Measurements from ENCODE around the gene GPC6.

The GPC6 gene

DNA sequence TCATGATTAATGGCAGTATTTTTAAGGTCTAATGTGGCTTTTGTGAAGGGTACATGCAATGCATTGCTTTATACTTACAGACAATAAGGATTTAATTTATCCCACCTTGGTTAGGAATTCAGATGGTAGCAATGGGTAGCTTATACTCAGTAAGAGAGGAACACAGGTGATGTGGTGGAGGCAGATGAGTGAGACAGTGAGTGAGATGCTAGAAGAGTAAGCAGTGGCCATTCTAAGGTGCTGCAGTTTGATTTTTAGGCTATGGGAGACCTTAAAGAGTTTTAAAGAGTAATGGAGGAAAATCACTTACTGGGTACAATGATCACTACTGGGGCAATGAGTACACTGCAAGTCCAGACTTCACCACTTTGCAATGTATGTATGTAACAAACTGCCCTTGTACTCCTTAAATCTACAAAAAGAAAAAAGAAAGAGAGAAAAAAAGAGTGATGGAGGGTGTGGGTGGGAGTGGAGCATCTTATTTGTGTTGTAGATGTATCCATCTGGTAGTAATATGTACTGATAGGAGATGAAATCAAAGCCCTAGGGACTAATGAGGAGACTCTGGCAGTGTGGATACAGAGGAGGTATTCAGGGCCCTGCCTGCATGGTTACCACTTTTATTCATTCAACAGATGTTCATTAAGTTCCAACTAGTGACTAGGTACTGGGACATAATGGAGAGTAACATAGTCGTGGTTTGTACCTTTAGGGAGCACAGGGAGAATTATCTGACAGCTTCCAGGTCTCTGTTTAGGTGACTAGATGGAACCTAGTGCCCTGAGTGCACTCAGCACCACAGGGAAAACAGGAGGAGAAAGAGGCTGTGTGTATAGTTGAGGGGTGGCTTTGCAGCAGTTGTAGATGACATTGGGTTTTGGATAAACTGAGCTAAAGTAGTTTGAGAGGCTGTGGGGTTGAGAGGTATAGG, 99.0 kb downstream of the GPC6 start:
- no peak for DNase-seq

DNA sequence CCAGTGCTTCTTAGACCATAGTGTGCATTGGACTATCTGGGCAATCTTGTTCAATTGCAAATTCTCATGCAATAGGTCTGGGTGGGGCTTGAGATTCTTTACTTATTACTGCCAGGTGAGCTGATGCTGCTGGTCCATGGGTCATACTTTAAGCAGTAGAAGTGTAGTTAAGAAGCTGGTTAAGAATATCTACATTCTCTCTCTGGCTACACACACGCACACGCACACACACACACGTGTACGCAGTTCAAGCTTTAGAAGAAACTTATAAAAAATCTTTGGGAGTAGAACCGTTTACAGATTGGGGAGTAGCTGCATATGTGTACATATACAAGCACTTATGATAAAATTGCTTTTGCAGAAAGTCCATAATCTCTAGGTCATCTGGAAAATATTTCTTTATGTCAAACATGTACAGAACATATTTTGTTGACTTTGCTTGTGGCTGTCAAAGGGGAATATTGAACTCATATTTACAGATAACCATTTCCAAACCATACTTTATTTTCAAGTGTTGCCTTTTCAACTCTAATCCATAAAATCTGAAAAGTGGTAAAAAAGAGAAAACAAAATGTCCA, 99.7 kb downstream of the GPC6 start:
- no peak for DNase-seq

DNA sequence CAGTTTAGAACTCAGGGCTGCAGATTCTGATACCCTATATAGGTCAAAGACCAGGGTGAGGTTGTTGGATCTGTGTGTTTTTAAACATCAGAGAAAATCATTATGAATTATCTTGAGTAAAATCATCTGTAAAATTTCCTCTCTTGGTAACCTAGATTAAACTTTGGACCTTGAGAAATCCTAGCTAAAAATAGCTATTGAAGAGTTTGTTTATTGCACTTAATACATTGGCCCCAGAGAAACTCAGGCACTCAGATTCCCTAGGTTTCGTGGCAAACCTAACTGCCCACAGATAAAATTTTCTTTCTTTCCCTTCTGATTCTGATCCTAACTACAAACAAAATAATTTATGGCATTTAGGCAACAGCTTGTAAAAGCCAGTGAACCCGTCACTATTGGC, 102.3 kb downstream of the GPC6 start:
- DNase-seq = no peak

DNA sequence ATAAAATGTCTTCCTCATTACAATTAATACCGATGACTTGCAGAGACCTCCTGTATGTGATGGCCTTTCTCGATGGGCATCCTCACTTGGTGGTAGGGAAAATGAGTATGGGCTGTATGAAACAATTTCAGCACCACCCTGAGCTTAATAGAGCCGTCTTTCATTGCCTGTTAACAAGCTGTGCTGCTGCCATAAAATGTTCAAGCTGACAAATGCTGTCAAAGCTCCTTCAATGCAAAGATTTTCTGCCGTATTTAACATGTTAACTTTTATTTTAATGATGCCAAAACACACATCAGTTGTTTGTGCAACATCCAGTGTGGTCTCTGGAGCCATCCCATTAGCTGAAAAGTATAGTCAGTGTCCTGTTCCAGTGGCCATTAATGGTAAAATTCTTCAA, 110.1 kb downstream of the GPC6 start:
- DNase-seq = no peak

DNA sequence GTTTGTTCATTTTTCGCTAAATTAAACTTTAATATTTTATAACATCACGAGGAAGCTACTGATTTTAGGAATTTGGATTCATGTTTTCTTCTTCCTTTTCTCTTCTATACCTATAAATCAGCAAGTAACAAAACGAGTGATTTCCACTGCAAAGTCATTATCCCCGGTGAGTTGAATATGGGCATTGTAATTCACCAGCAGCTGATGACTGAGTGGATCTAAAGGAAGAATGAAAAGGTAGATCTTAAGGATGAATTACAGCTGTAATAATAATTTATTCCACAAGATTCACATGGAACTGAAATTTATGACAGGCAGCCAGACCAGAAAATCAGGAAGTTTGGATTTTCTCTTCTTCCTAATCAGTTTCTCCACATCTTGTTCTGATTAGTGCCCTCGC, 111.4 kb downstream of the GPC6 start:
- DNase-seq = no peak

DNA sequence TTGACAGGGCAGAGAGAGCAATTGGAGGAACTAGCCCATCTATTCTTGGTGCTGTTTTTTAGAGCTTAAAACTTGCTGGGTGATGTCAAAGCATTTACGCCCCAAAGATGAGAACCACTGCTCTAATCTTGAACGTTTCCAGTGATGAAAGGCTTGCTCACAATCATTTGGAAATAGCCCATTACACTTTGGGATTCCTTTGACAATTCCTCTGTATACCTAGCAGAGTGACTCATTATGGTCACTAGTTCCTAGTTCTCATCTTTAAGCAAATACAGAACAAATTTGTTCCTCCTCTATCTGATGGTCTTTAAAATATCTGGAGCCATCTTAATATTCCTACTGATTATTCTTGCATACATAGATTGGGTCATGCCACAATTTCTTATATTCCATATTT, 112.3 kb downstream of the GPC6 start:
- DNase-seq = no peak

DNA sequence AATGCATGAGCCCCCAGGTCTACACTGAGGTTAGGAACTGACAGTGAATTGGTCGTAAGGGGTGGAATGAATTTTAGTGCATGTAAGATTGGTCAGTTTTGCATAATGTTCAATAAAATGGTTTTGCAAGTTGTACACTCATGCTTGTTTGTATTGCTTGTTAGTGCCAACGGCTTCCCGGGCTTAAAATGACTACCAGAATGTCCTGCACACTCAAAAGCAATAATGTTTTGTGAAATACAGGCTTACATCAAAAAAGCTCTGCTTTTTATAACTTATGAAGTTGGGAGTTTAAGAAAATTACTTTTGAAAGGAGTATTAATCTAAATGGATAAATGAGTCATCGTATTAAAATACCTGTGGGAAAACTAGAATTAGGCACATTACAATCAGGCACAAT, 112.9 kb downstream of the GPC6 start:
- no peak for DNase-seq

DNA sequence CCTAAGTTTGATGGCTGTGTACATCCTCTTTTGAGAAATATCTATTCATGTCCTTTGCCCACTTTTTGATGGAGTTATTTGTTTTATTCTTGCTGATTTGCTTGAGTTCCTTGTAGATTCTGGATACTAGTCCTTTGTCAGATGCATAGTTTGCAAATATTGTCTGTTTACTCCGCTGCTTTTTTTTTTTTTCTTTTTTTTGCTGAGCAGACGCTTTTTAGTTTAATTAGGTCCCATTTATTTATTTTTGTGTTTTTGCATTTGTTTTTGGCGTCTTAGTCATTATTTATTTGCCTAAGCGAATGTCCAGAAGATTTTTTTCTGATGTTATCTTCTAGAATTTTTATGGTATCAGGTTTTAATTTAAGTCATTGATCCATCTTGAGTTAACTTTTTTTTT, 114.9 kb downstream of the GPC6 start:
- DNase-seq = no peak

DNA sequence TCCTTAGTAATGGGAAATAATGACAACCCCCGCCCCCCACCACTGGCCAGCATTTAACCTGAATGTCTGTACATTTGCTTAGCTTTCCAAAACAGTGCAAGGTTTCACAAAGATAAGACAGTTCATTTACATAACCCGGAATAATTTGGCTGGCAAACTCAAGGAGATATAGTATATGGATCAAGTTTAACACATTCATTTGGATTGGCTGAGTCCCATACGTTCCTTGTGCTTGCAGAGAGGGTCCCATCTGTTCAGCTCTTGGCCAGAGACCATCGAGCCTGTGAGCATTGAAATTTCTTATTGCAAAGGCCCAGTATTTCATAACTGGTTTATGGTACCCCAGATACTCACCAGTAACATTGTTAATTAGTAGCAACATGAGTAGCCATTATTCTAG, 116.5 kb downstream of the GPC6 start:
- DNase-seq = no peak

DNA sequence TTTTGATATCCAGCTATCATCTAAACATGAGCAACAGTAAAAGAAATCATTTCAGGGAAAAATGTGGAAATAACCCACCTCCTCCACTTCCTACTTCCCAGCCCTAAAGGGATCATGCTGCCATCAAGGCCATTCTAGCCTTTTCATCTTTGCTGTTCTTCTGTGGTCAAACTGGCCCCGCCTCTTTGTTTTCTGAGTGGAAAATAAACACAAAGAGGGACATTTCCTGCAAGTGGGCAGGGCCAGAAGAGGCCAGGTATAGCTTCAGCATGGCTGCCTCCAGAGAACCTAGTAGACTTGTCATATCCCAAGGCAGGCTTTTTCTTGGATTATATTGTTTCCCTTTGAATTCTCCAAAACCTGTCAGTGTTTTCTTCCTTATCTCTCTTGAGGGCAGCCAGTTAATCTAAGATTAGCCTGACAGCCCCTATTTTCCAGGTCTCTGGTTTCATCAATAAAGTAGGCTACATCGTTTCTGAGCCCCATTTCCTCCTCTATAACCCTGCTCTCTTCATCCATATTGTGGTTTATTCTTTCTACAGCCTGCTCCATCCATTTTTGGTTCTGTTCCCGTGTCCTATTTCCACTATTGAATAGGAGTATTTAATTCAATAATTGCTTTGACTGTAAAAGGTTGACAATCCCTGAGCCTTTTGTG, 117.6 kb downstream of the GPC6 start:
- DNase-seq = no peak

DNA sequence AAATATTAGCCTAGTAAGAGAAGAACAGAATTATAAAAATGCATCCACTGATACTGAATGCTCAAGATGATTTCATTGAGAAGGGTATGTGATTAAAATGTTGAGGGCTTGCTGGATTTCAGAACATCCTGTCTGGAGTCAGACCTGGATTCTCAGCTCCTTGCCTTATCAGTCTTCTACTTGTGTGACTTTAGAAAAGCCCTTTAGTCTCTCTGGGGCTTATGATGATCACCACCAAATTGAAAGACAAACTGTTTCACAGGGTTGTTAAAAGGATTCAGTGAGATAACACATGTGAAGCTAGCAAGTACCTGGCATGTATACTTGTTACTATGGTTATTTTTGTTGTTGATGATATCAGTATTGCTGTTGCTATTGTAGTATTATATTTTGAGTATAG, 118.4 kb downstream of the GPC6 start:
- DNase-seq = no peak

DNA sequence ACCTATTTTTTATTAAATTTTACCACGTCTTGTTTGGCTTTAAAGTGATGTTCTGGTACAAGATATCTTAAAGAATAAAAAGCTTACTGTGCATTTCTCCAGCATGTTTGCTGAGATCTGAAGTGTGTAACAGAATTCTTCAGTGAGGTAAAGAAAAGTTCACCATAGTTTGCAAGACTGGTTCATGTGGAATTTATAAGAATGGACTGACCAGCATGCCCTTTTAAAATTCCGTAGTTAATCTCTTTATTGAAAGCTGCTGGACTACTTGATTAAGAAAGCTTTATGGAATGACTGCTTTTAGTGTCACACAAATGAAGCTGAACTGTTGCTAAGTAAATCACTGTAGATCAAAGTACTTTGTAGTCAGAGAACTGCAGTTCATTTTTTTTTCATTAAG, 119.2 kb downstream of the GPC6 start:
- no peak for DNase-seq

DNA sequence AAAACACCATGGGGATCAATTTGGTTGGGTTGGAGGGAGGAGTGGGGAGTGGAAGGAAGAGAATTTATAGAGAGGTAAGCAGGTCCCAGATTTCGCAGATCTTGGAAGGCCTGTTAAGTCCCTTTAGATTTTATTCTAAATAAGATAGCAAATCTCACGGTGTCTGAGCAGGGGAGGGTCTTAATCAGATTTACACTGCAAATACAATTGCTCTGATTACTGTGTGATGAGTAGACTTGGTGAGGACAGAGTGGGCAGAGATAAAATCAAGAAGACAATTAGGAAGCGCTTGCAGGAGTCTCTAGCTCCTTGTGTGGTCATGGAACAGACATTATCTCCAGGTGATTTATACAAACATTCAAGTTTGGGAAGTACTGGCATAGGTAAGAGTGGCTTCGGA, 126.0 kb downstream of the GPC6 start:
- no peak for DNase-seq

DNA sequence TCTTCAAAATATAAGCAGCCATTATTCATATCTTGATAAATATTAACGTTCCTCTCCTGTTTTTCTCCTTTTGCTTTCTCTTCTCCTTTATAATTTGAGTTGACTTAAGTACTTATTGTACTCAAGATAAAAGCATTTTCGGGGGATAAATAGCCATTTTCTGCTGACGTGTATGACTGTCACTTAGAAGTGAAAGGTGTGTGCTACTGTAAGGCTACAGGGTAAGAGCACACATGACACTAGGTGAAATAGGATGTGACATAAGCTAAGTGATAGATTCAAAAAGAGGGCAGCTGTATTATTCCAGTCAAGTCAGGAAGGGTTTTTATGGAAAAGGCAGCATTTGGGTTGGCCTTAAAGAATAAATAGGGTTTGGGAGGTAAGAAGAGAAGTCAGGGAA, 128.5 kb downstream of the GPC6 start:
- DNase-seq = no peak

DNA sequence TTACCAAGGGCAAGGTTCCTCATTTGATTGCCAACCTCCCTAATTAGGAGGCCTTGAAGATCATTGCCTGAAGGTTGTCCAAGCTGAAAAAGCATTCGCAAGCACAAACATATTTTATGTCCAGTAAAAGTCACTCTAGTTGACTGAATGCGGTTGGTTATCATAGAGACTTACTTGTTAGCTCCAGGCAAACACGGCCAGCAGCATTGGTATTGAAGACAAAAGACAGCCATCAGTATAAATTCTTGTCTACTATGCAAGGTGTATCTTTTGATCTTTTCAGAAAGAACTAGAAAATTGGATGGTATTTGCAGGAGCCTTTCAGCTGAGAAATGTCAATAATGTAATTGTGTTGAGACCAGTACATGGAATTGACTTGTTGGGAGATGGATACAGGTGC, 129.9 kb downstream of the GPC6 start:
- no peak for DNase-seq

DNA sequence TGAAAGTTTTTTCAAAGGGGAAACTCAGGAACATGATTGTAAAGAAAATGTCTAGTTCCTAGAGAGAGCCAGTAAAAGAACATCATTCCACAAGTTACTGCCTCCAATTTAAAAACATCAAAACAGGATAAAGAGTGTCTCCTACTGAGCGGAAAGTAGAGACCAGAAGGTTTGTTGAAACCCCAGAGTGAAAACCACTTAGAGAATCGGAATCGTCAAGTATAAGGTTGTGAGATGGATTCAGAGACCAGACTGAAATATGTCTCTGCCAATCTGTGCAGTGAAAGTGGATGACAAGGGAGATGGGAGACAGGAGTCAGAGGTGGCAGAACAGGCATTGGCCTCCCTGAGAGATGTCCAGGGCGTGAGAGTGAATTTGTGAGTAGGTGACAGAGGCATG, 133.4 kb downstream of the GPC6 start:
- no peak for DNase-seq

DNA sequence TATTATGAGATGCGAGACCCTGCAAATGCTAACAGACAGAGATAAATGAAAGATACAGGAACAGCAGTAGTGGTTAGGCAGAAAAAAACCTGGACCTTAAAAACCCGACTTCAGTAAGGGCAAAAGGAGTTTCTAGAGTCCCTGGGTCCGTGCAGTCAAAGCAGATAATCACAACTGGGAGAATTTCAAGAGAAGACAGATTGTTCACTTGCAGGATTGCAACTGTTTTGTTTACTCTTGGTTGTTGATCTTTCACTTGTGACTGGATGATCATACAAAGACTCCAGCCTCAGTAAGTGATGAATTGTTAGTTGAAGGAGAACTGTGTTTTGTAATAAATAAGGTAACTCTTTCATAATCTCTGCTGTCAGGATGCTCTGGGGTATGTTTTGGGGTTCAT, 135.1 kb downstream of the GPC6 start:
- no peak for DNase-seq

DNA sequence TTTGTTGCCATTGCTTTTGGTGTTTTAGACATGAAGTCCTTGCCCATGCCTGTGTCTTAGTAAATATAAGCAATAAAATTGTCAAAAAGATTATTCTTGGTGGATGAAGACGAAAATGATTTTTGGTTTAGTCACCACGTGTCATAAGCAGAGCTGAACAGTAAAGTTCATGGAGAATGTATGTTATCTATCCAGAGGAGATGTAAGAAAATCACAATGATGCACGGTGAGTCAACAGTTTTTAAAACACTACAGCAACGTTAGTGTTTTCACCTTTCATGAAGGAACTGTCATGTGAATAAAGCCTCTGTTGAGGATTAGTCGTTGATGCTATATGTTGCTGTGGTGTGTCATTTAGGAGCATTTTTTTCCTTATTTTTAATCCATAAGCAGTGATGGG, 137.6 kb downstream of the GPC6 start:
- DNase-seq = no peak

DNA sequence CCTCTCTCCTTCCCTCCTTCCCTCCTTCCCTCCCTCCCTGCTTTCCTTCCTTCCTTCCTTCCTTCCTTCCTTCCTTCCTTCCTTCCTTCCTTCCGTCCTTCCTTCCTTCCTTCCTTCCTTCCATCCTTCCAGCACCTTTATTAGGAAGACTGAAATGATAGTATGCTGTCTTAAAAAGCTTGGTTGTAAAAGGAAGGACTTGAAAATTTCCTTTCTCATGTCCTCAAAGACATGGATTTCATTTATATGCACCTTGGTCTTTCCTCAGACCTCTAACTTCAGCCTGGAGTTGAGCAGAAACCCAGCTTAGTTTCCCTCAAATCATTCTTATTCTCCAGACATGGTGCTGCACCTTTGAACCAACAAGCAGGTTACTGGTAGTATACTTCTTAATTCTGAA, 141.7 kb downstream of the GPC6 start:
- DNase-seq = no peak

DNA sequence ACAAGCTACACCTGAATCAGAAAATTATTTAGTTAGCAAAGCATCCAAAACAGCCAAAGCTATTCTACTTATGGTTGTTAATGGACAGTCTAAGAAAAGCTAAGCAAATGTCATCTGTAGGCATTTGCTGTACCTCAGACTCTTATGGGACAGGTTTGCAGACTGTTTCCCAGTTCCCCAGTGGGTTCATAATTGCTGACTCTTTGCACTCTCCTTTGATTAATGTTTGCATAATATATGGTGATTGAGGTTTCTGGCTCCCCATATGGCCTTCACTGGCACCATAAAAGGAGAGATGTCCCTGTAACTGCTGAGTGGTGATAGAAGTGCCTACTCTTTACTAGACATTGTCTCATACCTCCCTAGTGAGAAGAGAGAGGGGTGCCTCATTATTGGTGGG, 142.1 kb downstream of the GPC6 start:
- no peak for DNase-seq

DNA sequence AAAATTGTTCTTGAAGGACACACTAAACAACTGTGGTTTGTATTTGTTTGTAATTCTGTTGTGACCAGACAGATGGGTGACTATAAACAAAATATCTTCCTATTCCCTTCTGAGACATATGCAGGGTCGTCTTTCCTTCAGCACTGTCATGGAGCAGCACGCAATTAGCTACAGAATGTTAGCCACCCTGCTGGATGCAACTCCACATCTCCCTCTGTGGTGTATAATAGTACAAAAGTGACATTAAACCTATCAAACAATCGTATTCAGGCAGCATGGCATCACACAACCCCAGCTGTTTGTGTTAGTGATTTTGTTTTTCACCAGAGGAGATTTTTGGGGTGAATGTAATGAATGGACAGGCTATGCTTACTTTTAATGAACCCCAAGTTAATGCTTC, 146.2 kb downstream of the GPC6 start:
- no peak for DNase-seq

DNA sequence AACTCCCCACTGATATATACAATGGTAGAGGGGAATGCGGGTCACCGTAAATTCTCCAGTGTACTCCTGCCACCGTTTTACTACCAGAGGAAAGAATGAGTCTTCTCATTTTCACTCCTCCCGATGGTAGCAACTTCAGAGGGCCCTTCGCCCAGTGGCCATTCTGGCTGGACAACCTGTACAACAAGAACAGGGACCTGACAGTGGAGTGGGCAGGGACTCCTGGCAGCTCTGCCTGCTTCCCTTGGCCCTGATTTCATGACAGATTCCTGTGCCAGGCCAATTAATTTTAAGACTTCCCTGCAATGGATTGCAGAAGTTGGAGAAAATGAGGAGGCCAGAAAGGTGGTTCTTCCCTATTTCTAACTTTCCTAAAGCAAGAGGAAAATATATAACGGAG, 148.9 kb downstream of the GPC6 start:
- DNase-seq = no peak

DNA sequence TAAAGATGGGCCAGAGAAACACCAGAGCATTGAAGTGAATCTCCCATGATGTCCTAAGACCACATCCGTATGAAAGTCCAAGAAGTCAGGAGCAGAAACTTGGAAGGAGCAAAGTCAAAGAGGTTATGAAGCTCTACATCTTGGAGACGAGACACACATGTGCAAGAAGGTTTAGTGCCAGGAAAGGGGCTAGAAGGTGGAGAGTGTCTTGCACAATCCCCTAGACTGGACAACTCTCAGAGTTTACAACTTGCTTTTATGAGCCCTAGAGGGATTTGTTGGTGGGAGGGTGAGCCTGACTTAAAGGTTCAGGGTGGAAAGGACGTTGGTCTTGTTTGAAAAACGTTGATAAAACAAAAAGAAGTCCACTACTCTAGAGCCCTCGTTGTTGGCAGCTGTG, 150.6 kb downstream of the GPC6 start:
- DNase-seq = no peak

DNA sequence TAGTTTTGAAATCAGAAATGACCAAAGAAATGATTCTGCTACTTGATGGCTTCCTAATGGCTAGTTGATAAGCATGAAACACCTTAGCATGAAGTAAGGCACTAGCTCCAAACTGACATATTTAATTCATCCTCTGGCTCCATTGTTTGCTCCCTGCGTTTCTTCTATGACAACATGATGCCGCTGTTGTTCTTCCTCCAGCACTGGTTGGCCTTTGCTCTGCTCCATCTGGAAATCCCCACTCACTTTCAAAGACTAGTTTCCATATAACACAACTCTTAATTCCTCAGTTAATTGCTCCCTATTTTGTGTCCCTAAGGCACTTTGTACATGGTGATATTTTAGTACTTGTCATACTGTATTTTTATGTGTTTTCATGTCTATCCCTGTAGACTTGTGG, 151.6 kb downstream of the GPC6 start:
- no peak for DNase-seq

Data from CD4-positive, alpha-beta T cell treated with Interleukin-4 for 4 hours (primary cell).